ENCODE results near the gene CPLANE1. TPM values are rescaled to one million over a fixed set of nuclear protein-coding genes. Genes with fewer than 3 reads are reported as not detected.

Gene CPLANE1
- total and polyA plus RNA-seq, 2 donors (not counting 3 experiments of a cell fraction or from before 2014, with no cell fraction given), result 4.6 to 21.5 TPM

GRCh38 chr5:37184748-37185364 is 64.3 kb downstream of the CPLANE1 start:
- no peaks in the 10 kb centered on the region for H3K9me3 ChIP-seq (replicated peaks; ENCODE audit: control insufficient read depth, insufficient read depth, low read length)
- H3K27me3 ChIP-seq (ENCODE audit: control insufficient read depth in 2 of 2, insufficient read depth in 2 of 2, low read length in 2 of 2), result no peaks in the 10 kb centered on the region
- POLR2A ChIA-PET, result no interaction called here
- no peaks in the 10 kb centered on the region for H3K79me2 ChIP-seq (ENCODE audit: control insufficient read depth, insufficient read depth, low read length)
- H3K36me3 ChIP-seq (ENCODE audit: control insufficient read depth in 2 of 2, extremely low read depth in 1 of 2, insufficient read depth in 2 of 2, low read length in 2 of 2), result peaks cover 2 to 6% of the 10 kb centered on the region in 2 experiments
- H3K4me2 ChIP-seq (ENCODE audit: insufficient read depth, low read length), result no peak overlapping the region
- DNase-seq (ENCODE audit: low read depth, low spot score) (no peak), FAIRE-seq (no peak)
- H3K27ac ChIP-seq (ENCODE audit: insufficient read depth, low read depth, low read length), result no peak overlapping the region
- dilution Hi-C loops (cut with MboI; ENCODE audit: extremely low pct_ligation_motif_present, low sequenced_read_pairs) (no loop called here), intact Hi-C loops (cut with micrococcal nuclease) (no loop called here)
- no peak for TF ChIP-seq CTCF (IDR thresholded peaks at IDR 0.05; ENCODE audit: extremely low read depth in 1 of 2, insufficient read depth in 1 of 2, low read depth in 1 of 2, low read length in 2 of 2)
- no peak for TF ChIP-seq POLR2AphosphoS5 (IDR thresholded peaks at IDR 0.05; ENCODE audit: insufficient read depth, low read depth, low read length)
- no peak for TF ChIP-seq GATA2 (IDR thresholded peaks at IDR 0.05; ENCODE audit: insufficient read depth, insufficient read length, low read depth, low read length)
- TF ChIP-seq POLR2A (IDR thresholded peaks at IDR 0.05; ENCODE audit: low read depth, low read length), result no peak
- TF ChIP-seq MYC (IDR thresholded peaks at IDR 0.05; ENCODE audit: low read depth, low read length), result no peak
- no peak for TF ChIP-seq MAX (IDR thresholded peaks at IDR 0.05; ENCODE audit: insufficient read depth, insufficient read length)
- H2AFZ ChIP-seq (ENCODE audit: low read depth, low read length), result no peak overlapping the region
- no peak overlapping the region for H3K9ac ChIP-seq (replicated peaks; ENCODE audit: extremely low read depth, insufficient read depth, low read length)
- BruUV-seq (replicated peaks), result no TSS peak
- no peaks in the 10 kb centered on the region for H3K9me1 ChIP-seq (replicated peaks; ENCODE audit: control insufficient read depth, extremely low read depth, insufficient read depth, low read length)
- H3K4me1 ChIP-seq (ENCODE audit: control insufficient read depth, extremely low read depth, insufficient read depth, low read length), result no peaks in the 10 kb centered on the region
- H3K4me3 ChIP-seq (replicated peaks in 1 of 3; ENCODE audit: insufficient read depth in 1 of 3, low read depth in 1 of 3, low read length in 3 of 3), result no peak overlapping the region
- no peaks in the 10 kb centered on the region for H4K20me1 ChIP-seq (replicated peaks; ENCODE audit: control insufficient read depth, extremely low read depth, insufficient read depth, low read length)
- CTCF ChIA-PET, result interaction anchor here (0.9 to 1.2 kb wide), 2 partner anchors 16 to 53 kb away, joined by 4 read pairs; no protein-coding TSS in a partner anchor
